Activated T-helper 1 cell treated with Interleukin-2 at 50 U/mL for 16 hours (primary cell): ENCODE measurements around the gene SPIN1.

Experiments used
- DNase-seq: peaks from one replicate; pipeline ENCODE4 v3.0.0-alpha.2; 2020; ENCODE audit warnings: low read depth

The SPIN1 gene

GRCh38 chr9:88436379-88436778 is 48.1 kb downstream of the SPIN1 start:
- DNase-seq = no peak

- no peak for DNase-seq
Observed at GRCh38 chr9:88437210-88438146, 49.2 kb downstream of the SPIN1 start.

- DNase-seq = no peak
Observed at GRCh38 chr9:88438811-88439210, 50.6 kb downstream of the SPIN1 start.

GRCh38 chr9:88441301-88442007 is 53.2 kb downstream of the SPIN1 start:
- DNase-seq = no peak

- no peak for DNase-seq
Observed at GRCh38 chr9:88443480-88444113, 55.4 kb downstream of the SPIN1 start.

GRCh38 chr9:88446728-88447127 is 58.5 kb downstream of the SPIN1 start:
- DNase-seq = no peak

GRCh38 chr9:88447431-88447830 is 59.2 kb downstream of the SPIN1 start:
- DNase-seq = no peak

- DNase-seq = no peak
Observed at GRCh38 chr9:88451160-88451559, 62.9 kb downstream of the SPIN1 start.

GRCh38 chr9:88458716-88459465 is 70.6 kb downstream of the SPIN1 start:
- DNase-seq = no peak

GRCh38 chr9:88460587-88461332 is 72.5 kb downstream of the SPIN1 start:
- no peak for DNase-seq

- no peak for DNase-seq
Observed at GRCh38 chr9:88462191-88462590, 73.9 kb downstream of the SPIN1 start.

GRCh38 chr9:88464851-88465250 is 76.6 kb downstream of the SPIN1 start:
- DNase-seq = no peak

GRCh38 chr9:88468226-88468625 is 80.0 kb downstream of the SPIN1 start:
- no peak for DNase-seq

- DNase-seq = no peak
Observed at GRCh38 chr9:88476491-88477271, 88.4 kb downstream of the SPIN1 start.

- DNase-seq = no peak
Observed at GRCh38 chr9:88477300-88477751, 89.1 kb downstream of the SPIN1 start.

GRCh38 chr9:88478246-88478645 is 90.0 kb downstream of the SPIN1 start:
- DNase-seq = no peak

- no peak for DNase-seq
Observed at GRCh38 chr9:88481933-88482332, 93.7 kb downstream of the SPIN1 start.

- no peak for DNase-seq
Observed at GRCh38 chr9:88488166-88488565, 99.9 kb downstream of the SPIN1 start.

GRCh38 chr9:88494983-88495721 is 106.9 kb downstream of the SPIN1 start:
- DNase-seq = no peak

- DNase-seq = no peak
Observed at GRCh38 chr9:88497224-88497623, 109.0 kb downstream of the SPIN1 start.
